ENCODE data around the gene LYPD6. TPM values are rescaled to one million over a fixed set of nuclear protein-coding genes. Genes with fewer than 3 reads are reported as not detected.

LYPD6 gene
- total RNA-seq, 4 donors from 2014 or later = 0.85 to 2.1 (median 1.6) TPM; not detected in 1

DNA sequence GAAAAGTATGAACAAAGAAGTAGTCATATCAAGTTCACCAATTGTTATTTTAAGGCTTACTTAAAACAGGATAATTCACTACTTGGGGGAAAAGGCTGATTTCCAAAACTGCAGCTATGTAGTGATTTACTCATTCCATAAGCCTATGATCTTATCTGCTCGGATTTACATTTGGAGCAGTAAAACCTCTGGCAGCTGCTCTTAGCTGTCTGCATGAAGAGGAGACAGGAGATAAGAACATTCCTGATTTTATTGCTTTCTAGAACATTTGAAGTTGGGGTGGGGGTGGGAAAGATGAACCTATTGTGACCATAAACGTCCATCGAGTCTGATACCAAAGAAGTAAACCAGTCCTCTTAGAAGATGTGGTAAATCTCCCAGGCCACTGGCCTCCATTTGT, 136.2 kb downstream of the LYPD6 start:
- Histone ChIP-seq H3K4me1 (no peaks in the 10 kb centered on the region), H3K9me3 (no peaks in the 10 kb centered on the region), H3K27ac (no peak overlapping the region), H3K27me3 (no peaks in the 10 kb centered on the region), H3K4me3 (no peak overlapping the region), H3K36me3 (no peaks in the 10 kb centered on the region)
- no peak for DNase-seq
- no peak for TF ChIP-seq POLR2A (IDR thresholded peaks at IDR 0.05)
- TF ChIP-seq, protein P1, sequence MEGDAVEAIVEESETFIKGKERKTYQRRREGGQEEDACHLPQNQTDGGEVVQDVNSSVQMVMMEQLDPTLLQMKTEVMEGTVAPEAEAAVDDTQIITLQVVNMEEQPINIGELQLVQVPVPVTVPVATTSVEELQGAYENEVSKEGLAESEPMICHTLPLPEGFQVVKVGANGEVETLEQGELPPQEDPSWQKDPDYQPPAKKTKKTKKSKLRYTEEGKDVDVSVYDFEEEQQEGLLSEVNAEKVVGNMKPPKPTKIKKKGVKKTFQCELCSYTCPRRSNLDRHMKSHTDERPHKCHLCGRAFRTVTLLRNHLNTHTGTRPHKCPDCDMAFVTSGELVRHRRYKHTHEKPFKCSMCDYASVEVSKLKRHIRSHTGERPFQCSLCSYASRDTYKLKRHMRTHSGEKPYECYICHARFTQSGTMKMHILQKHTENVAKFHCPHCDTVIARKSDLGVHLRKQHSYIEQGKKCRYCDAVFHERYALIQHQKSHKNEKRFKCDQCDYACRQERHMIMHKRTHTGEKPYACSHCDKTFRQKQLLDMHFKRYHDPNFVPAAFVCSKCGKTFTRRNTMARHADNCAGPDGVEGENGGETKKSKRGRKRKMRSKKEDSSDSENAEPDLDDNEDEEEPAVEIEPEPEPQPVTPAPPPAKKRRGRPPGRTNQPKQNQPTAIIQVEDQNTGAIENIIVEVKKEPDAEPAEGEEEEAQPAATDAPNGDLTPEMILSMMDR (IDR thresholded peaks at IDR 0.05) = no peak

DNA sequence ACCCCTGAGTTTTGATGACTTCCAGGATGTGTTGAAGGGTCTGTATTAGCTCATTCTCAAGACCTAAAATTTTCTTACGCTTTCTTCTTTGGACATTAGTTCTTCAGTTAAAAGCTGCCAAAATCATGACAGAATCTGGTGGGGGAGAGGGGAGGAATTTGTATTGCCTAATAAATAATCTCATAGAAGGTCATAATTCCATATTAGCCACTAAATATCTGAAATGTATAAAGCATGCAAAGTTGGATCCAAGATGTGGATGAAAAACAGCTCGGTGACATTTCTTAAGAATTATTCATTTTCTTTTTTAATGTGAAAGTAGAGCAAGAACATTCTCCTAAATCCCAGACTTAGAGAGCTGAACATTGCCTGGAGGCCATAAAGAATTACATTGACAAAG, 137.0 kb downstream of the LYPD6 start:
- Histone ChIP-seq H3K9me3 (no peaks in the 10 kb centered on the region), H3K4me1 (no peaks in the 10 kb centered on the region), H3K27me3 (no peaks in the 10 kb centered on the region), H3K4me3 (no peak overlapping the region), H3K27ac (no peak overlapping the region), H3K36me3 (no peaks in the 10 kb centered on the region)
- TF ChIP-seq, protein P1 (IDR thresholded peaks at IDR 0.05) = no peak
- no peak for TF ChIP-seq POLR2A (IDR thresholded peaks at IDR 0.05)
- DNase-seq = no peak

DNA sequence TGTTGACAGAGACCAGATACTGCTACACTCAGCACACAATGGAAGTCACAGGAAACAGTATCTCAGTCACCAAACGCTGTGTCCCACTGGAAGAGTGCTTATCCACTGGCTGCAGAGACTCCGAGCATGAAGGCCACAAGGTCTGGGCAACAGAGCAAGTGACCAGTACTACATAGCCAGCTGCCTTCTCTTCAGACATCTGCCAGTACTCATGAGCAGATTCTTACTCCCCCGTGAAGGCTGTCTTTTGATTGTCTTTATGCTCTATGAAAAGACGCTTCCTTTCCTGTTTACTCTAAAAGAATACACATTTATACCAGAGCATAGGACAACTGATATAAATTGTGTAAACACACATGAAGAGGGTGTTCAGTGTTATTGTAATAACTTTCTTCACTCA, 138.2 kb downstream of the LYPD6 start:
- Histone ChIP-seq H3K27me3 (no peaks in the 10 kb centered on the region), H3K27ac (no peak overlapping the region), H3K4me1 (no peaks in the 10 kb centered on the region), H3K9me3 (no peaks in the 10 kb centered on the region), H3K36me3 (no peaks in the 10 kb centered on the region), H3K4me3 (no peak overlapping the region)
- no peak for DNase-seq
- no peak for TF ChIP-seq POLR2A (IDR thresholded peaks at IDR 0.05)
- TF ChIP-seq, protein P1 (IDR thresholded peaks at IDR 0.05) = no peak

DNA sequence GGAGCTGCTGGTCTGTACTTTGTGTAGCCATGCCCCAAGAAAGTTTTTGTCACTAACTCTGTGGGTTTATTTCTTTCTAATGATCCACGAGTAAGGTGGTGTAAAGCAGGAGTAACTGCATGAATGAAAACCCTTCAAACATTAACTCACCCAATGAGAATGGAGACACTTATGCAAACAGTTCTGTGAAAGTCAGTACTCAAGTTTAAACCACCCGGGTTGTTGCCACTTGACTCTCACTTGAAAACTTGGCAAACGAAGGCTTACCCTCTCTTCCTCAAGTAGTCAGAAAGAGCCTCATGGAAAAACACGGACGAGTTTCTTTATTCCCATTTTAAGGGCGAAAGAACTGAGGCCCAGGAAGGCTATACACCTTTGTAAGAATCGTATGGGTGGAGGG, 139.7 kb downstream of the LYPD6 start:
- H3K27me3 ChIP-seq = no peaks in the 10 kb centered on the region
- DNase-seq = no peak
- H3K27ac ChIP-seq = no peak overlapping the region
- no peaks in the 10 kb centered on the region for H3K36me3 ChIP-seq
- no peaks in the 10 kb centered on the region for H3K4me1 ChIP-seq
- TF ChIP-seq POLR2A (IDR thresholded peaks at IDR 0.05) = no peak
- TF ChIP-seq, protein P1 (IDR thresholded peaks at IDR 0.05) = no peak
- no peaks in the 10 kb centered on the region for H3K9me3 ChIP-seq
- no peak overlapping the region for H3K4me3 ChIP-seq

DNA sequence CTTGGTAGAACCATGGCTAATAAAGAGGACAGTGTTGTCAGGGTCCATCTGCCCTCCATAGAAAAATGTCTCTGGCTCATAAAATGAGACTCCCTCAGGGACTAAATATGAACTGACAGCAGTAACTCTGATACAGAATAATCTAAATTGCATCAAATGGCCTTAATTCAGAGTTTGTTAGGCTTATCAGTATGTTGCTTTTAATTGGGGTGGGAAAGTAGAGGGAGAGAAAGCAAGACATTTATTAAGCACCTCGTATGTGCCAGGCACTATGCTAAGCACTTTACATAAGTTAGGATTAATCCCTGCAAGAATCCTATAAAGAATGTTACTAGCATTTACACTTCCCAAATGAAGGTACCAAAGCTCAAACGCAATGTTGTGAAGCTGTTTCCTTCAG, 142.0 kb downstream of the LYPD6 start:
- no peaks in the 10 kb centered on the region for H3K36me3 ChIP-seq
- DNase-seq = no peak
- H3K4me3 ChIP-seq = no peak overlapping the region
- H3K4me1 ChIP-seq = no peaks in the 10 kb centered on the region
- H3K27ac ChIP-seq = no peak overlapping the region
- H3K9me3 ChIP-seq = no peaks in the 10 kb centered on the region
- H3K27me3 ChIP-seq = no peaks in the 10 kb centered on the region
- no peak for TF ChIP-seq POLR2A (IDR thresholded peaks at IDR 0.05)
- TF ChIP-seq, protein P1 (IDR thresholded peaks at IDR 0.05) = no peak

DNA sequence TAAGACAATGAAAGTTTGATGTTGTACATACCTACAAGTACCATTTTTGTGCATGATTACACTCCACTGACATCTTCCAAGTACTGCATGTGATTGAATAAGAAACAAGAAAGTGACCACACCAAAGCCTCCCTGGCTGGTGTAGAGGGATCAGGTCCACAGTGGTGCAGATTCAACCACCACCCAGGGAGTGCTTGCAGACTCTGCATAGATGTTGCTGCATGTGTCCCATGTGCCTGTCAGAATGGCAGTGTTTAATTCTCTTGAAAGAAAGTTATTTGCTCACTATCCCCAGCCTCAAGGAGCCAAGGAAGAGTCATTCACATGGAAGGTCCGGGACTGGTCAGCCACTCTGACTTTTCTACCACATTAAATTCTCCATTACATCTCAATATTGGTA, 142.7 kb downstream of the LYPD6 start:
- no peak for TF ChIP-seq POLR2A (IDR thresholded peaks at IDR 0.05)
- TF ChIP-seq, protein P1 (IDR thresholded peaks at IDR 0.05) = no peak
- no peaks in the 10 kb centered on the region for H3K27me3 ChIP-seq
- H3K27ac ChIP-seq = no peak overlapping the region
- DNase-seq = no peak
- no peak overlapping the region for H3K4me3 ChIP-seq
- H3K4me1 ChIP-seq = no peaks in the 10 kb centered on the region
- no peaks in the 10 kb centered on the region for H3K36me3 ChIP-seq
- no peaks in the 10 kb centered on the region for H3K9me3 ChIP-seq

Measured in Peyer's patch (tissue), 4 donors.